B cell (primary cell): ENCODE data around the gene MYO16. TPM values are rescaled to one million over a fixed set of nuclear protein-coding genes. Genes with fewer than 3 reads are reported as not detected.

ENCODE experiments used
- ATAC-seq: fragments of 200-7000 bp; cut with Tn5 transposase; one replicate; pipeline ENCODE4 v1.10.0; 2021; ENCODE audit warnings: low read depth, mild to moderate bottlenecking, moderate number of reproducible peaks, moderate library complexity
- CTCF ChIA-PET: fragments of 350-600 bp; sonication (Branson Sonifier 250); formaldehyde crosslinking; loops from one replicate; lab custom pipeline; 2021; ENCODE audit warnings: antibody characterized with exemption, inconsistent platforms; lab: Charles Lee
- POLR2A ChIA-PET: fragments of 350-600 bp; sonication (Branson Sonifier 250); formaldehyde crosslinking; loops from one replicate; lab custom pipeline; 2021; ENCODE audit warnings: antibody characterized with exemption; lab: Charles Lee
- DNase-seq: peaks from one replicate; pipeline ENCODE4 v3.0.0; 2013
- H2AFZ ChIP-seq: 2 replicates; pipeline ENCODE4 v1.6.1; 2012; ENCODE audit warnings: mild to moderate bottlenecking, low read depth, low read length; ENCODE audit not compliant: insufficient read depth, poor library complexity, severe bottlenecking
- H3K27ac ChIP-seq, 2 donors: 1 replicate in 1 of 2; 2 replicates in 1 of 2; pipeline ENCODE4 v1.5.1; 2012 to 2013; ENCODE audit warnings: low read length in 2 of 2, mild to moderate bottlenecking in 2 of 2, moderate library complexity in 1 of 2
- H3K27me3 ChIP-seq, 4 experiments: fragments of 200-600 bp in 1 of 4; sonication (generic) in 1 of 4; replicated peaks in 1 of 4; 1 replicate in 2 of 4; 2 replicates in 2 of 4; pipeline versions ENCODE4 v1.6.1 to v1.7.0; 2013 to 2016; ENCODE audit warnings: low read length in 3 of 4, mild to moderate bottlenecking in 2 of 4, mixed read lengths in 1 of 4, moderate library complexity in 1 of 4; ENCODE audit not compliant: insufficient read depth in 4 of 4, control insufficient read depth in 3 of 4; ENCODE audit errors: control extremely low read depth in 1 of 4
- H3K36me3 ChIP-seq, 2 experiments: replicated peaks in 1 of 2; 1 replicate in 1 of 2; 2 replicates in 1 of 2; pipeline versions ENCODE4 v1.6.1 to v1.7.1; 2013; ENCODE audit warnings: low read length in 1 of 2; ENCODE audit not compliant: insufficient read depth in 2 of 2, control insufficient read depth in 1 of 2; ENCODE audit errors: control extremely low read depth in 1 of 2, extremely low read depth in 1 of 2
- H3K4me1 ChIP-seq, 2 donors: fragments of 200-600 bp in 1 of 2; sonication (generic) in 1 of 2; 1 replicate in 1 of 2; 2 replicates in 1 of 2; pipeline versions ENCODE4 v1.5.1 to v1.6.1; 2013 to 2017; ENCODE audit warnings: low read length in 2 of 2; ENCODE audit not compliant: control insufficient read depth in 2 of 2, insufficient read depth in 2 of 2
- H3K4me2 ChIP-seq: replicated peaks from 2 replicates; pipeline ENCODE3; 2012; ENCODE audit warnings: mild to moderate bottlenecking, low read depth, low read length; ENCODE audit not compliant: poor library complexity, severe bottlenecking
- H3K4me3 ChIP-seq, 5 experiments: fragments of 200-600 bp in 1 of 5; sonication (generic) in 1 of 5; 1 replicate in 3 of 5; 2 replicates in 2 of 5; pipeline versions ENCODE4 v1.5.1 to v1.7.0; 2011 to 2016; ENCODE audit warnings: low read length in 4 of 5, mild to moderate bottlenecking in 4 of 5, low read depth in 2 of 5, control low read depth in 1 of 5, moderate library complexity in 1 of 5; ENCODE audit not compliant: insufficient read depth in 1 of 5; ENCODE audit errors: control extremely low read depth in 1 of 5, extremely low read depth in 1 of 5
- H3K79me2 ChIP-seq: fragments of 200-600 bp; sonication (generic); one replicate; pipeline ENCODE4 v1.6.0; 2016; ENCODE audit warnings: low read length; ENCODE audit not compliant: control insufficient read depth, insufficient read depth
- H3K9ac ChIP-seq: fragments of 200-600 bp; sonication (generic); 2 replicates; pipeline ENCODE4 v1.6.1; 2017; ENCODE audit warnings: mild to moderate bottlenecking, low read length, moderate library complexity
- H3K9me3 ChIP-seq, 3 donors: one replicate each; pipeline versions ENCODE4 v1.6.1 to v1.7.1; 2013; ENCODE audit warnings: low read length in 2 of 3; ENCODE audit not compliant: control insufficient read depth in 2 of 3, insufficient read depth in 1 of 3; ENCODE audit errors: control extremely low read depth in 1 of 3
- H4K20me1 ChIP-seq: 2 replicates; pipeline ENCODE4 v1.6.0; 2012; ENCODE audit warnings: mild to moderate bottlenecking, low read length; ENCODE audit not compliant: insufficient read depth, control insufficient read depth, poor library complexity, severe bottlenecking
- H3K27ac Mint-ChIP-seq: one replicate; pipeline ENCODE4 v1.8.0; 2021; ENCODE audit warnings: mixed read lengths
- H3K27me3 Mint-ChIP-seq: one replicate; pipeline ENCODE4 v1.8.0; 2021; ENCODE audit warnings: mixed read lengths
- H3K4me1 Mint-ChIP-seq: one replicate; pipeline ENCODE4 v1.8.0; 2021; ENCODE audit warnings: mixed read lengths
- H3K4me3 Mint-ChIP-seq: one replicate; pipeline ENCODE4 v1.8.0; 2021; ENCODE audit warnings: mixed read lengths
- H3K9me3 Mint-ChIP-seq: one replicate; pipeline ENCODE4 v1.8.0; 2022; ENCODE audit warnings: mixed read lengths; ENCODE audit not compliant: insufficient read depth
- EZH2 ChIP-seq: IDR thresholded peaks from 2 replicates; pipeline ENCODE4 v1.6.1; 2012; ENCODE audit warnings: borderline replicate concordance, low read depth, mild to moderate bottlenecking, moderate library complexity, low read length; ENCODE audit not compliant: insufficient read depth, poor library complexity, severe bottlenecking
- WGBS: methylation state at CpG from one replicate; pipeline ENCODE4 v1.1.5; 2013; ENCODE audit warnings: missing lambda C conversion rate; ENCODE audit not compliant: insufficient coverage; 5-methylcytosine and 5-hydroxymethylcytosine counted together
- intact Hi-C: fragments of 100-400 bp; cut with micrococcal nuclease; formaldehyde crosslinking; loops from one replicate; pipeline ENCODE4 v1.10.0; 2022
- polyA plus RNA-seq: library from polyadenylated mRNA; depleted of rRNA; stranded (reverse); fragments of >200 nt; gene quantifications from 2 replicates; pipeline ENCODE4 v1.2.3, GENCODE V29; 2012
- total RNA-seq, 2 donors: library from RNA; stranded (reverse); fragments of 120-200 nt in 1 of 2; gene quantifications; 1 replicate in 1 of 2; 2 replicates in 1 of 2; pipeline versions ENCODE4 v1.2.3 to v1.2.4, GENCODE V29; 2013 to 2022
- TF ChIP-seq, protein P1 (sequence below): fragments of 200-600 bp; IDR thresholded peaks from one replicate; pipeline ENCODE4 v1.8.0; 2022; ENCODE audit warnings: antibody characterized with exemption, mild to moderate bottlenecking

MYO16 gene
- total and polyA plus RNA-seq, 2 donors (not counting 1 experiment from before 2014, with no cell fraction given) = not detected

DNA sequence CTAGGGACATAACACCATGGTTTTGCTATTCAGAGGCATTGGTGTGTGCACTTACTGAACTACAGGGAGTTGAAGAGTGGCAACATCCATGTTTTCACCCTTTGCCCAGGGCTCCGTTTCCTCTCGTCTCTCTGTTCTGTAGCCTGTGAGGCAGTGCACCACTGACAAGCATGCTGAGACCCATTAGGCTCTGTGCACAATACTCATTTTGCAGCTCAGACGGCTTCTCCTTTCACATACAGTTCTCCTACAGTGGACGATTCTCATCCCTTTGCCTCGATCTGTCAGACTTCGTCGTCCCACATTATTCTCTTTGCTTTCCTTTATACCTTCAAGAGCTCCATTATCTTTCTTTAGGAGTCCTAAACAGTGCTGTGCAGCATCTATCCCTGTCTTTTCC is 403.7 kb downstream of the MYO16 start:
- no peak overlapping the region for H3K9ac ChIP-seq
- no peak for TF ChIP-seq EZH2
- TF ChIP-seq, protein P1, sequence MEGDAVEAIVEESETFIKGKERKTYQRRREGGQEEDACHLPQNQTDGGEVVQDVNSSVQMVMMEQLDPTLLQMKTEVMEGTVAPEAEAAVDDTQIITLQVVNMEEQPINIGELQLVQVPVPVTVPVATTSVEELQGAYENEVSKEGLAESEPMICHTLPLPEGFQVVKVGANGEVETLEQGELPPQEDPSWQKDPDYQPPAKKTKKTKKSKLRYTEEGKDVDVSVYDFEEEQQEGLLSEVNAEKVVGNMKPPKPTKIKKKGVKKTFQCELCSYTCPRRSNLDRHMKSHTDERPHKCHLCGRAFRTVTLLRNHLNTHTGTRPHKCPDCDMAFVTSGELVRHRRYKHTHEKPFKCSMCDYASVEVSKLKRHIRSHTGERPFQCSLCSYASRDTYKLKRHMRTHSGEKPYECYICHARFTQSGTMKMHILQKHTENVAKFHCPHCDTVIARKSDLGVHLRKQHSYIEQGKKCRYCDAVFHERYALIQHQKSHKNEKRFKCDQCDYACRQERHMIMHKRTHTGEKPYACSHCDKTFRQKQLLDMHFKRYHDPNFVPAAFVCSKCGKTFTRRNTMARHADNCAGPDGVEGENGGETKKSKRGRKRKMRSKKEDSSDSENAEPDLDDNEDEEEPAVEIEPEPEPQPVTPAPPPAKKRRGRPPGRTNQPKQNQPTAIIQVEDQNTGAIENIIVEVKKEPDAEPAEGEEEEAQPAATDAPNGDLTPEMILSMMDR = no peak
- DNase-seq (no peak), ATAC-seq (no peak)
- WGBS = 95% methylated on average over 7 of the region's 7 CpGs
- Mint-ChIP-seq H3K4me3 (no peak overlapping the region), H3K27ac (no peak overlapping the region), H3K27me3 (peaks cover 4% of the 10 kb centered on the region), H3K4me1 (no peaks in the 10 kb centered on the region), H3K9me3 (no peaks in the 10 kb centered on the region)
- intact Hi-C loops = no loop called here
- H2AFZ ChIP-seq = no peak overlapping the region
- no peak overlapping the region for H3K27ac ChIP-seq
- H3K4me1 ChIP-seq = no peaks in the 10 kb centered on the region
- H4K20me1 ChIP-seq = no peaks in the 10 kb centered on the region
- H3K4me2 ChIP-seq = no peak overlapping the region
- H3K36me3 ChIP-seq = no peaks in the 10 kb centered on the region
- H3K9me3 ChIP-seq = no peaks in the 10 kb centered on the region
- H3K27me3 ChIP-seq = no peaks in the 10 kb centered on the region
- ChIA-PET CTCF (no interaction called here), POLR2A (no interaction called here)
- H3K4me3 ChIP-seq = no peak overlapping the region
- H3K79me2 ChIP-seq = no peaks in the 10 kb centered on the region

DNA sequence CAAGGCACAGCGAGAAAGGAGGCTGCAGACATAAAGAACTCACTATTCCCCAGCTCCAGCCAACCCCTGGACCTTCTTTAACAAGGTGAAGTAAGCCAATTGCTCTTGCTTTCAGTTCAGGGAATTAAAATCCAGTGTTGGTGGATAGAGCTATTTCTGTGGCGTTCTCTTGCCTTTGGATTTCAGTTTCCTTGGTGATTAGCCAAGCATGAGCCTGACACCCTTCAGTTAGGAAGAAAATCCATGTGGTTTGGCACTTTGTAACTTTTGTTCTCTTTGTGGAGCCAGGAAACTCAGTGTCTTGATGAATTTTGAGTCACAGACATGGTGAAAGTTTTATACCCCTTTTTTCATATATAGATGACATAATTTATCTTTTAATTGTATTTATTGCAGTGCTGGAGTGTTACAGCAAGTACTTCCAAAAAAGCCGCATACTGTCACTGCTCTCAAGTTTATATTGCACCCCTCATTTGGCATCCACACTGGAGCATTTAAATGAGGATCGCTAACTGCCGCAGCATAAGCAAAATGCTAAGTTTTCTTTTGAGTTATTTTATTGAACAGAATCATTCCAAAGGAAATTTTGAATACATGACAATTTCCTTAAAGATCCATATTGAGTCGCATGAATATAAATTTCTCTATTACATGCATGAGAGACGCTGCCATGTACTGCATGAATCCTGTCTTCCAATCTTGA is 406.8 kb downstream of the MYO16 start:
- H3K27me3 Mint-ChIP-seq = peaks cover 4% of the 10 kb centered on the region
- no peaks in the 10 kb centered on the region for H3K4me1 ChIP-seq
- H3K4me1 Mint-ChIP-seq = no peaks in the 10 kb centered on the region

More for the DNA sequence above, 406.8 kb downstream of the MYO16 start:
- ATAC-seq (no peak), DNase-seq (no peak)
- Histone ChIP-seq H2AFZ (no peak overlapping the region), H3K4me2 (no peak overlapping the region), H3K79me2 (no peaks in the 10 kb centered on the region), H3K27ac (no peak overlapping the region), H3K9ac (no peak overlapping the region), H3K36me3 (no peaks in the 10 kb centered on the region), H4K20me1 (no peaks in the 10 kb centered on the region), H3K27me3 (no peaks in the 10 kb centered on the region), H3K9me3 (no peaks in the 10 kb centered on the region), H3K4me3 (no peak overlapping the region)
- H3K9me3 Mint-ChIP-seq = no peaks in the 10 kb centered on the region
- ChIA-PET POLR2A (no interaction called here), CTCF (no interaction called here)
- intact Hi-C loops = no loop called here
- no peak overlapping the region for H3K4me3 Mint-ChIP-seq
- WGBS = 100% methylated on average over 1 of the region's 7 CpGs
- no peak overlapping the region for H3K27ac Mint-ChIP-seq
- TF ChIP-seq EZH2 = no peak
- TF ChIP-seq, protein P1 = no peak
